Inflammatory macrophage treated with lipopolysaccharide for 1 hour (primary cell): Measurements from ENCODE around the gene FIBP.

ENCODE experiments used
- DNase-seq, 2 donors: peaks; one replicate each; pipeline ENCODE4 v3.0.0-alpha.2; 2020 to 2022

Gene FIBP

DNA sequence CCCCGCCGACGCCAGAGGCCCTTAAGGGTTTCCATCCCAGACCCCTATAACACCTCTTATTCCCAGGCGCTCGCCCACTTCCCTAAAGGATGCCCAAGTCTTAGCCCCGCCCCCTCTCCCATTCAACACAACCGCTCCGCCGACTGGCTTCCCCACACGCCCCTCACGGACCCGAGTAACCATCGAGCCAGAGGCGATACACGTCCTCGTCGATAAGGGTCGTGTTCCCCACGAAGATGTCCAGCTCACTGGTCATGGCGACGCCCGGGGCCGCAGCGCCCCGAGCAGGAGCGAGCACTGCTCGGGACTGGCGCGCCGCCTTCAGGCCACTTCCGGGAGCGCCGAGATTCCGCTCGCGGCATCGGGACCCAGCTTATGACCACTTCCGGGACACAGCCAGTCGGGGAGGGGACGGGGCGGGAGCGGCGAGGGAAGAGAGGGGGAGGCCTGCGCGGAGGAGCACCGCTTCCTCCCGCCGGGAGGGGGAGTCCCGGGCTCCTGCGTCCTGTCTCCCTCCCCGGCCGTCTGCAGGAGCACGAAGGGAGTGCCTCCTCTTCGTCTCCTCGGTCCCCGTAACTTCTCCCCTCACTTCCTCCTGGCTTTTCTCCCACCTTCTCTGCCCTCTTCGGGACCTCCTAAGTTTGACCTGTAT lies at the start of gene FIBP:
Gene FIBP (minus strand): TSS at position 309 of the 652 bp plus-strand sequence. CDS start 53 bp downstream, at position 256.
- DNase-seq = peak; percentile 94 to 97

DNA sequence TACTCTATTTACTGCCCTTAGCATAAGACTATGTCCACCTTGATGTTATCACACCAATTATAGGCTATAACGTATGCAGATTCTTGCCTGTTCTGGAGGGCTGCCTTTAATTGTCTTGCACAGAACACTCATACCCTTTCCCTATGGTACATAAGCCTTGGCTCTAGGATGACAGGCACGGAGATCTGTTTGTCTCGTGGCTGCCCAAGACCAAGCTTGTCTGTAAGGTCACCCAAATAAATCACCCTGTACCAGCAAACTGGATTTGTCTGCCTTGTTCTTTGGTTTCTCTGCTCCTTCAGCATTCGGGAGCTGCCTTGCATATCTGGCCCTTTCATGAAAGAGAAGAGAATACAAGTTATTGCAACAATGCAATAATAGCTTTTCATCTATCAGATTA lies 49.5 kb upstream of the FIBP start:
- DNase-seq = no peak

DNA sequence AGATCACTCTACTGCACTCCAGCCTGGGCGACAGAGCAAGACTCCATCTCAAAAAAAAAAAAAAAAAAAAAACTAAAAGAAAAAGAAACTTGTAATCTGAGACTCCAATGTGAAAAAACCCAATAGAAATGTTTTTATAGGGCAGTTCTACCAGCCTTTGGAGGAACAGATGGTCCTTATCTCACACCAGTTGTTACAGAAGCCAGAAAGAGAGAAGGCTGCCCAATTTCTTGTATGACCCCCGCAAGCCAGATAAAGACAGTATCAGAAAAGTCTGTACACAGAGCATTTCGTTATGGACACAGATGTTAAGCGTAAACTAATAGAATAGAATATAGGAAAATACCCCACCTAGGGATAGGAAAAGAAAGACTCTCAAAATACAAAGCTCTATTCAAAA lies 45.7 kb upstream of the FIBP start:
- DNase-seq = no peak

DNA sequence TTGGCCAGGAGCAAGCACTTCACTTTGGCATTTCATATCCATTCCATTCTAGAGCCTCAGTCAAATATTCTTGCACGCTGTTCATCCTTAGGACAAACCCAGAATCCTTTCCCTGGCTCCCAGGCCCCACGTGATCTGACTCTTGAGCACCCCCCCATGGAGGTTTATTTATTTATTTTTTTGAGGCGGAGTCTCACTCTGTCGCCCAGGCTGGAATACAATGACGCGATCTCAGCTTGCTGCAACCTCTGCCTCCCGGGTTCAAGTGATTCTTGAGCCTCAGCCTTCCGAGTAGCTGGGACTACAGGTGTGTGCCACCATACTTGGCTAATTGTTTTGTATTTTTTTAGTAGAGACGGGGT lies 44.3 kb upstream of the FIBP start:
- peak in 1 of 2 donors; percentile 41 for DNase-seq

DNA sequence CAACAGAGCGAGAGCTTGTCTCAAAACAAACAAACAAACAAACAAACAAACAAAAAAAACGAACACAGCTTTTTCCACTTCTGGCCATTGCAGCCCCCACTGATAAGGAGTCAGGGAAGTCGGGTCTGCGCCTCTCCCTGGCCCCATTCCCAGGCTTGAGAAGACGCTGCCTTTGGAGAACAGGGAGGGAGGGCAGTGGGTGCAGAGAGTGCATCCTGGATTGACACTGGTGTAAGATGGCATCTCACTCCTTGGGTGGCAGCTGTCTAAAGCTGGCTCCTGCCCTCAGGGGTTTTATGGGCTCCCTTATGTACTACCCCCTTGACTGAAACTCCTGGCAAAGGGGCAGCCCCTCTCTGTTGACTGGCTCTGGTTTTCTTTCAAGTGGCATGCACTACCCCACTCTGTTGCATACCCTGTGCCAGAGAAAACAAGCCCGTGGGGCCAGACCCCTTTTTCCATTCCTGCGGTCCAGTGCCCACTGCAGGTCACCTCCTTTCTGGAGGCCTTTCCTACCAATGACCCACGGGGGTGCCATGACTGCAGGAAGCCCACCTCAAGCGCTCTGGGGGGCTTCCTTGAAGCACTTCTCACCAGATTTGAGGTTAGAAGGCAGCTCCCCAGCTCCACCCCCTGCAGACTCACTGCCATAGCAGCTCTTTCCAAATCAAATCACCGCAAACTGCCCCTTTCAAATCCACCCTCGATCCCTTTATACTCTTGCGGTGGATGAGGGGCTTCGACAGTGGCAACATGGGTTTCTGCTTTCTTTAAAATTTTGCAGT lies 43.7 kb upstream of the FIBP start:
- DNase-seq = no peak

DNA sequence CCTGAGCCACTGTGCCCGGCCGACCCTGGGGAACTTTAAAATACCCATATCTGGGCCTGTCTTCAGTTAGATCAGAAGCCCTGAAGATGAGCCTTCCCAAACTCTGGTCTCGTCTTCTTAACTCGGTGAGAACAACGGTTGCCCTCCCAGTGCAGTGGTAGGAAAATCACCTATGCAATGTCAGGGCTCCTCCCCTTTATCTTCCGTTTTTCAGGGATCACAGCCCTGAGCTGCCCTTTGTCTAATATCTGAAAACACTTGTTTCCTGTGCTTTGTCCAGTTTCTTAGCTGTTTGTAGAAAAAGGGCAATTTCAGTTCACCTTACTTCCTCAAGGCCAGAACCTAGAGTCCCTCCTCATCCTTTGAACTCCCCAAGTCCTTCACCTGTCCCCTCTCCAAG lies 40.4 kb upstream of the FIBP start:
- no peak for DNase-seq

DNA sequence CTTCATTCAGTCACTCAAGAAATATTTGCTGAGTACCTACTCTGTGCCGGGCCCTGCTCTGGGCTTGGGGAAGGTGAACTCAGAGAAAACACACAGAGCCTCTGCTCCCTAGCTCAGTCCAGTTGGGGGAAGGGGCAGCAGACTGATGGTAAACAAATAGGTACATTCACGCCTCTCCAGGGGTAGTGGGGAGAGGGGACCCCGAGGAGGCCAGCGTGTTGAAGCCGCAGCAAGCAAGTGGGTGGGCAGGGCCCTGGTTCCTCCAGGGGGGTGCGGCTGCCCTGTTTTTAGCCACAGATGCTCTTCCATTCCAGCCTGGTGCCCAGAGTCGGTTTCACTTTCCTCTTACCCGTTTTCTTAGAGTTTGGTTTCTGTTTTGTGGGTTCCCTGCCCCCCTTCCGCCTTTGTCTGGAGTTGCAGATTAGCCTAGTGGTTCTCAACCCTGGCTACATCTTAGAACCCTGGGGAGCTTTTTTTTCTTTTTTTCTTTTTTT lies 39.7 kb upstream of the FIBP start:
- peak; percentile 71 to 88 for DNase-seq

DNA sequence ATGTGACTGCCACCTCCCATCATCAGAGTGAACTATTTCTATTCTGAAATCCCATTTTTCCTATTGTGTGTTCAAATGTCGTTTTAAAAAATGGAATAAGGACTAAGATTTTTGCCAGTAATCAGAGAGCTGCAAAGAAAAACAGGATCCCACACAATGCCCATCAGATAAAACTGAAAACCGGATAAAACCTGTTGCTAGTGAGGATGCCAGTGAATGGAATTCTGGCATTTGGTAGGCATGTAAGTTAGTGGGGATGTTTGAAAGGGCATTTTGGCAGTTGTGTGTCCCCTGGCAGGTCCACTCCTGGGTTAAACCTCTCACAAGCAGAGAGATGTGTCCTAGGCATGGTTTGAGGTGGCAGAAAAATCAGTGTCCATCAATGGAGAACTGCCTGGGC lies 37.1 kb upstream of the FIBP start:
- DNase-seq = no peak

DNA sequence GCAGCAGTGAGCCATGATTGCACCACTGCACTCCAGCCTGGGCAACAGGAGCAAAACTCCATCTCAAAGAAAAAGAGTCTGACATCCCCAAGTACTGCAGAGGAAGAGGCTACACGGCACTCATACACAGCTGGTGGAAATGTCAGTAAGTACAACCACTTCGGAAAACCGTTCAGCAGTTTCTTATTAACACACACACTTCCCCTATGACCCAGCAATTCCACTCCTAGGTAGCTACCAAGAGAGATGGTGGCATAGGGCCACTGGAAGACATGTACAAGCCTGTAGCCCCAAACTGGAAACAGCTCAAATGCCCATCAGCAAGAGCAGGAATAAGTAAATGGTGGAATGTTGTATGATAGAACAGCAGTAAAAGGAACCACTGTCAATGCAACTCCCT lies 34.3 kb upstream of the FIBP start:
- DNase-seq = no peak

DNA sequence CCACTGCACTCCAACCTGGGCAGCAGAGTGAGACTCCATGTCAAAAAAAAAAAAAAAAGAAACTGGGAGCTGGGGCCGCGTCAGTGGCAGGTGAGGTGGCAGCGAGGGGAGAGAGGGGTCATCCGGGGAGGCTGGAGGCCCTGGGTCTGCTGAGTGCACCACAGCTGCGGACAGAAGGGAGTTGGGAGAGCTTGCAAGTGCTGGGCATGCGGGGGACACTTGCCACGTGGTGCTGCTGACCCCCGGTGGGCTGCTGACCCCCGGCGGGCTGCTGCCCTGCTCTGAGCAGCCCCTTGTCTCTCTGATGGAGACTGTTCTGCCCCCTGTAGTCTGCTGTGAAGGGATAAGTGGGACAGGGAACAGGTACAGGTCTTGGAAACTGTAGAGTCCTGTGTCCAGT lies 33.6 kb upstream of the FIBP start:
- no peak for DNase-seq

DNA sequence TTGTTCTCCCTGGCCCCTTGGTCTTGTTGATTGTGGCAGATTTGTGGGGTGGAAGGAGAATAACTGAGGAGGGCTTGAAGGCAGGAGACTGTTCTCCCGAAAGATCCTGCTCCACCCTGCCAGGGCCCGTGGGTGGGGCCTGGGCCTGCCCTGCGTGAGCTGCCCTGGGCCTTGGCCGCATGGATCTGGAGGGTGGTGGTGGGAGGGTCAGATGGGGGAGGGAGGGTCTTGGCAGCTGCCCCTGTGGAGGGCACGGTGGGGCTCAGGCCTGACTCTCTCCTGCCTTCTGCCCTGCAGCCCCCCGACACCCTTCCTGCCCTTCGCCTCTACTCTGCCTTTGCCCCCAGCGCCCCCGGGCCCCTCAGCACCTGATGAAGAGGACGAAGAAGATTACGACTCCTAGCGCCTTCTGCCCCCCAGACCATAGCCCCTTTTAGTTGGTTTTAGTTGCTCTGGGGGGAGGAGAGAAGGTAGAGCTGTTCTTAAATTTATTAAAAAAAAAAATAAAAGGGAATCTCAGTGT lies 32.8 kb upstream of the FIBP start:
- no peak for DNase-seq

DNA sequence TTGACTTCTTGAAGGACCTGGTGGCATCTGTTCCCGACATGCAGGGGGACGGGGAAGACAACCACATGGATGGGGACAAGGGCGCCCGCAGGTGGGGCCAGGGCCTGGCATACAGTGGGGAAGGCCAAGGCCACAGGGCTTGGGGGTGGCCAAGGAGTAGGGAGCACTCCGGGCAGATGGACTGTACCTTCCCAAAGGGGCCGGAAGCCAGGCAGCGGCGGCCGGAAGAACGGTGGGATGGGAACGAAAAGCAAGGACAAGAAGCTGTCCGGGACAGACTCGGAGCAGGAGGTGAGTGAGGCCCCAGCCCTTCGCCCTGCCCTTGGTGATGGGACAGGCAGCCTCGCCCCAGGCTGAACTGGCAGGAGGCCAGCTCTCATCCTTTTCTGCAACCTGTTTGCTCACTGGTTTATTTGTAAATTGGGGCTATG lies 32.1 kb upstream of the FIBP start:
- DNase-seq = no peak

DNA sequence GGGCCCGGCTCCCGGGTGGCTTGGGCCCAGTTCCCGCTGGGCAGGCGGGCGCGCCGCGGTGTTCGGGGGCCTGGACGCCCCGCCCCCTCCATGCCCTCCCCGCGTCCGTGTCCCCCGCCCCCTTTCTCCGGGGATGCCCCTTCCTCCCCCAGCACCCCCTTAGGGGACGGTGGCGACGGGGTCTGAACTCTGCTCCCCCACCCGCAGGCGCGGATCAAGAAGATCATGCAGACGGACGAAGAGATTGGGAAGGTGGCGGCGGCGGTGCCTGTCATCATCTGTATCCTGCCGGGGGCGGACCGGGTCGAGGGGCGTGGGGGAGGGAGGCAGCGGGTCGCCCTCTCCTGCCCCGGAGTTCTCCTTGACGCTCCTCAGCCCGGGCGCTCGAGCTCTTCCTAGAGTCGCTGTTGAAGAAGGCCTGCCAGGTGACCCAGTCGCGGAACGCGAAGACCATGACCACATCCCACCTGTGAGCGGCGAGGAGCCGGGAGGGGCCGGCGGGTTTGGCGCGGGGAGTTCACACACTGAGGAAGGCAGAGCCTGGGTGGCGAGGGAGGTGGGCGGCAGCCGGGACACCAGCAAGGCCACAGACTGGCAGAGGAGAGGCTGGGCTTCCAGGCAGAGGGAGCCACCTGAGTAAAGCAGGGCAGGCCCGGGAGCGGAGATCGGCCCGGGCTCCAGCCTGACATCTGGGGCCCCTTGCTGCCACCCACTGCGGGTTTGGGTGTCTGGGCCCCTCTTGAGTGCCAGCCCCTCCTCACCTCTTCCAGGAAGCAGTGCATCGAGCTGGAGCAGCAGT lies 31.5 kb upstream of the FIBP start:
- DNase-seq = no peak

DNA sequence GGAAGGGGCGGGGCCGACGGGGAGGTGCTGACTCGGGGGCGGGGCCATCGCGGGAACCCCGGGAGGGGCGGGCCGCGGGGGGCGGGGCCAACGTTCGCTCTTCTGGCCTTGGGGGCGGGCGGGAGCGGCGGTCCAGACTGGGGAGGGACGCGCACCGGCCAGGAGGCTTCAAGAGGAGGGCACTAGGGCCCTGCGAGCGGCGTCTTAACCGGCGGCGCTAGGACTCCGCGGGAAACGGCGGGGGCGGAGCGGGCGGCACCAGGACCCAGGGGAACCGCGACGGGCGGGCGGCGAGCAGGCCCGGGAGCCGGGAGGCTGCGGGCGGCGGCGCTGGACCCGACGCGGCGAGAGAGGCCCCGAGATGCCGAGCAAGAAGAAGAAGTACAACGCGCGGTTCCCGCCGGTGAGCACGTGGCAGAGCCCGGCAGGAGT lies 30.9 kb upstream of the FIBP start, which contains the start of gene DRAP1:
Gene DRAP1 (plus strand): TSS at position 286 of the 432 bp plus-strand sequence. CDS start 76 bp downstream, at position 362.
- DNase-seq = peak; percentile 97 to 98

DNA sequence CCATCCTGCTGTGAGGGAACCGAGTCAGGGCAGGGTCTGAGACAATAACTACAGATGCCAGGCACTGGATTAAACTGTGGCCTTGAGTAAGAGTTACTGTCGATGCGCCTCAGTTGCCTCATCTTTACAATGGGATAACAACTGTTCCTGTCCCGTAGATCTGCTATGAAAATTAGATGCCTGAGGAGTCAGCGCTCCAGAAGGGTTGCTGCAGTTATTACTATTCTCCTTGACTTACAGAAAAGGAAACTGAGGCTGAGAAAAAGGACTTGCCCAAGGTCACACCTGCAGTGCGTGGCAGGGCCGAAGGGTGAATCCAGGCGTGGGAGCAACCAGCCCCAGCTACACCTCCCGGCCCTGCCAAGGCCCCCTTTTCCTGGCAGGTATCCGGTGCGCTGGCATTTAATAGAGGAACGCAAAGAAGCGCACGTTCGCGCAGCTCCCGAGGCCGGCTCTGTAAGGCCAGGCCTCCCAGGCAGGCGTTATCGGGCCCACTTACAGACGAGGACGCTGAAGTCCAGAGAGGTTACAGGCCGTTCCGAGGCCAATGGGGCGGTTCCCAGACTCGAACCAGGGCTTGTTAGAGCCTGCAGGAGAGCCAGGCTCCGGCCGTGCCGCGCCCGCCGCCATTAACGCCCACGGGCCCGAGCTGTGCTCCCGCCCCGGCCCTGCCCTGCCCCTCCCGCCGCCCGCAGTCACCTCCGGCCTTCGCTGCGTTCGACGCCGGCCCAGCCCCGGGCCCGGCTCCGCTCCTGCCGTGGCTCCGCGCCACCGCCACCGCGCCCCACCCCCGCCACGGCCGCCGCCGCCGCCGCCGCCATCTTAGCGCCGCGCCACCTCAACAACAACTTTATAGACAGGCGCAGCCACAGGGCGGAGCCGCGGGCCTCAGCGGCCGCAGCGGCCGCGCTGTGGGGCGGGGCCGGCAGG lies 30.2 kb upstream of the FIBP start, which contains the start of gene C11orf68:
Gene C11orf68 (minus strand): TSS at position 852 of the 930 bp plus-strand sequence. CDS start 31 bp downstream, at position 821.
- peak in 1 of 2 donors; percentile 35 for DNase-seq

DNA sequence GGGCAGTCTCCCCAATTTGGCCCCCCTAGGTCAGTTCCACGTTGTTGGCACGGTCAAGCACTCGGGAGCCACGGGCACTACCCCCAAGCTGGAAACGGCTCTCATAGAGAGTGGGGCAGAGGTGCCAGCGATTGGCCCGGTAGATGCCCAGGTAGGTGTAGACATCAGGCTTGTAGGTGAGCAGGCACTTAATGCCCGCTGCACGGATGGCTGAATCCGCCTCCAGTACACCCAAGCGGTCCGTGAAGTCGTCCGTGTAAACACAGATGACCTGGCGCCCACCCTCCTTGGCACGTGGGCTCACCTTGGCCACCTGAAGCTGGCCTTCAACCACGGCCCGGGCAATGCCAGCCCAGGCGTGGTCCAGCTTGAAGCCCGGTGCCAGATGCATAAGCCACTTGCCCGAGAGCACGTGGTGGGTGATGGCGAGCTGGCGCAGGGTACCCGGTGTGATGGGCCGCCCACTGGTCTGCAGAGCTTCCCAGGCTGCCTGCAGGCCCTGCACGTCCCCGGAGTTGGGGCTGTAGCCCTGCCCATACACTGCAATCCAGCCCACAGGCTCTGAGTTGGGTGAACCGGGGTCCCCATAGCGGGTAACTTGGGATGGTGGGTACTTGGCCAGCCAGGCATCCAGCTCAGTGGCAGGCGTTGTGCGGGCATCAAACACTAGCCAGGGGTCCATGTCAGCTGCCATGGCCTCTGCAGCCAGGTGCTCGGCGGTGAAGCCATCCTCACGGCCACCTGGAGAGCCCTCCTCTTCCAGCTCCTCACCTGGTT lies 29.4 kb upstream of the FIBP start:
- DNase-seq = no peak

DNA sequence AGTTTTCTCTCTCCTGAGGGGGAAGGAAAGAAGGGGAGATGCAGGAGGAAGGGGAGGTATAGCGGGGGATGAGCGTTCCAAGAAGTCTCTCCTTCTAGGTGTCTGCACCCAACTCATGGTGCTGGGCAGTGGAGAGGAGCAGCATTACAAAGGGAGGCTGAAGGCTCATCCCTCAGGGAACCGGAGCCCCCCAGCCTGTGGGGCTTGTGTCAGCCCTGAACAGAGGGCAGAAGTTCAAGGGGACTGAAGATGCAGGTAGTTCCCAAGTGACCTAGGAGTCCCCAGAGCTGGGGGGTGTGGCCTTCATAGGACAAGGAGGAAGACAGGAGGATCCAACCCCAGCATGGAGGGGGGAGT lies 28.8 kb upstream of the FIBP start:
- DNase-seq = no peak

DNA sequence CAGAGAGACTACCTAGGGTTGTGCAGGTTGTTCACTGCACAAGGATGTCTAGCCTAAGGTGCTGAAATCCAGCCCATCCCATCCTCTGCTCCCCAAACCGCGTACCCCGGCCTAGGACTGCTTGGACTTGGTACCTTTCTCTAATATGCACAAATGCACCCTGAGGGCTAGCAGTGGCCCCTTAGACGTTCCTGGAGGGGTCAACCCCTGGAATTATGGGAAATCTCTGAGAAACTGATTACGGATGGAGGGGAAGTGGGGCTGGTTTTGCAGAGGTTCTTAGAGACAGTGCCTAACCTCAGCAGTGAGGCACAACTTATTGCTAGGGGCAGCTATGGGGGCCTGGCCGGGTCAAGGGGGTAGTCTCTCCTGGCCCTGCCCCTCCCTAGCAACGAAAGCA lies 28.1 kb upstream of the FIBP start:
- DNase-seq = no peak

DNA sequence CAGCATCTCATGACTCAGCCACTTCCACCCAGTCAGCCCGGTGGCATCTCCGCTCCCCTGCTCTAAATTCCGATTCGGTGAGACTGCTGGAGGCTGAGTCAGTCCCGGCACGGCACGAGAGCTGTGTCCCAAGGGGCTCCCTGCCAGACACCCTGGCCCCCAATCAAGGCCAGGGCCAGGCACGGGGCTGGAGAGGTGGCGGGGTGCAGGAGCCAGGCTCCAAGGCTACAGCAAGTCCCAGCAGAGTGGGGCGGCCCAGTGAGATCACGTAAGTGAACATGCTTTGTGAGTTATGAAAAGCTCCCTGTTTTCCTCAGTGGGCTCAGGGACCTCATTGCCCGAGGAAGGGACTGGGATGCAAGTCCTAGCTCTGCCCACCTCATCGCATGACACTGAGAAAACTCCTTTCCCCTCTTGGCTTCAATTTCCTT lies 27.6 kb upstream of the FIBP start:
- peak in 1 of 2 donors; percentile 52 for DNase-seq

DNA sequence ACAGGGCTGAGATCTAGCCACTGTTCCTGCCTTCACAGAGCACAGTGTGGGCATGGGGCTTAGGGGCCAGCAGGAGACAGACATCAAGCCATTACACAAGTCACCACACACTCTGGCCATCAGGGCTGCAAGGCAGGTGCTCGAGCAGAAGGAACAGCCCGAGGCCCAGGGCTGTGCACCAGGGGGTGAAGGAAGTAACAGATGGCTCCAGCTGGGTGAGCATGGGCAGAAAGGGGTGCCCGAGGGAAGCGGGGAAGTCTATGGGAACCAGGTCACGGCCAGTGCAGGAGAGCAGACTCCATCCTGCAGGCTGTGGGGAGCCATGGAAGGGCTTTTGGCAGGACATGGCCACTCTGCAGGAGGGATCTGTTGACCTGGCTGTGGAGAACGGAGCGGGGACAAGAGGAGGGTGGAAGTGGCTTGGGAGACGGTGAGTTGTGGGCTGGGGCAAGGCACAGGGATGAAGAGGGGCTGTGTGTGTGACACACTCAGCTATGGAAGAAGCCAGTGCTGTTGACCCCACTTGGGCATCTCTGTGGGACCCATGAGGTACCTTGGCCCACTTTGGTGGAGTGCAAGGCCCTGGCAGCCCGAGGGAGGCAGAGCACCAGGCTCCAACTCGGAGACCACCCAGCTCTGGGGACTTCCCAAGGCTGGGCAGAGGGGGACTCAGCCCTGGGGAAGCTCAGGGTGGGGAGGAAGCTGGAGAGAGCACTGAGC lies 27.0 kb upstream of the FIBP start:
- DNase-seq = no peak
